Gastroesophageal sphincter (tissue), 4 donors: ENCODE measurements around the gene HADHB. TPM values are rescaled to one million over a fixed set of nuclear protein-coding genes. Genes with fewer than 3 reads are reported as not detected.
"Not testable (repeated sequence)": the region's sequence is repeated elsewhere in the genome, so short reads cannot be mapped to it uniquely, and the experiment has no call there.

Experiments used
- ATAC-seq: fragments of 150-250 bp; one replicate; pipeline ENCODE4 v1.9.1; 2016; ENCODE audit warnings: mild to moderate bottlenecking, moderate library complexity
- H3K27ac ChIP-seq, 4 donors: fragments of 200-600 bp; sonication (generic) in 3 of 4; 1 replicate in 3 of 4; 2 replicates in 1 of 4; pipeline ENCODE4 v1.5.1; 2016 to 2019
- H3K27me3 ChIP-seq: fragments of 200-600 bp; sonication (generic); one replicate; pipeline ENCODE4 v1.5.1; 2019
- H3K36me3 ChIP-seq, 2 donors: fragments of 200-600 bp; sonication (generic); one replicate each; pipeline ENCODE4 v1.5.1; 2019; ENCODE audit warnings: control low read depth in 1 of 2
- H3K4me1 ChIP-seq, 3 donors: fragments of 200-600 bp; sonication (generic); 1 replicate in 2 of 3; 2 replicates in 1 of 3; pipeline ENCODE4 v1.5.1; 2016 to 2019; ENCODE audit warnings: control low read depth in 2 of 3
- H3K4me3 ChIP-seq, 2 donors: fragments of 200-600 bp; sonication (generic); one replicate each; pipeline ENCODE4 v1.5.1; 2019; ENCODE audit warnings: mild to moderate bottlenecking in 1 of 2, moderate library complexity in 1 of 2
- H3K9me3 ChIP-seq, 3 donors: fragments of 200-600 bp; sonication (generic); one replicate each; pipeline ENCODE4 v1.5.1; 2017 to 2019; ENCODE audit warnings: control low read depth in 2 of 3
- CTCF ChIP-seq, 4 experiments: fragments of 200-600 bp in 2 of 4; fragments of 450-650 bp in 2 of 4; sonication (generic) in 1 of 4; IDR thresholded peaks; one replicate each; pipeline ENCODE4 v1.5.1; 2017 to 2019; ENCODE audit warnings: antibody characterized with exemption in 4 of 4, mild to moderate bottlenecking in 2 of 4, moderate library complexity in 2 of 4
- EP300 ChIP-seq: sonication (generic); formaldehyde crosslinking; IDR thresholded peaks from one replicate; pipeline ENCODE4 v1.6.1; 2017; ENCODE audit warnings: antibody characterized with exemption, mild to moderate bottlenecking
- POLR2A ChIP-seq, 2 donors: fragments of 450-650 bp; IDR thresholded peaks; one replicate each; pipeline ENCODE4 v1.6.1; 2017; ENCODE audit warnings: antibody characterized with exemption in 2 of 2, mild to moderate bottlenecking in 2 of 2, moderate library complexity in 1 of 2
- POLR2AphosphoS5 ChIP-seq: sonication (generic); formaldehyde crosslinking; IDR thresholded peaks from one replicate; pipeline ENCODE4 v1.6.1; 2017; ENCODE audit warnings: antibody characterized with exemption
- WGBS, 2 donors: methylation state at CpG; one replicate each; pipeline ENCODE4 v1.1.5; 2018; ENCODE audit warnings: low coverage in 1 of 2; 5-methylcytosine and 5-hydroxymethylcytosine counted together
- total RNA-seq, 4 donors: library from RNA; depleted of rRNA; stranded (reverse); fragments of >200 nt; gene quantifications; one replicate each; pipeline ENCODE4 v1.1.0, GENCODE V29; 2016

HADHB gene
- total RNA-seq, 4 donors from 2014 or later: 127 to 358 (median 218) TPM

- Histone ChIP-seq H3K36me3 (peaks cover 0 to 74% of the 10 kb centered on the region in 2 donors), H3K27me3 (no peaks in the 10 kb centered on the region), H3K4me1 (peaks cover under 1 to 14% (median 3%) of the 10 kb centered on the region in 3 donors), H3K9me3 (no peaks in the 10 kb centered on the region), H3K4me3 (no peak overlapping the region), H3K27ac (no peak overlapping the region)
- no peak for TF ChIP-seq EP300
- no peak for TF ChIP-seq POLR2A (IDR thresholded peaks at IDR 0.05)
- no peak for TF ChIP-seq POLR2AphosphoS5
- no peak for TF ChIP-seq CTCF (IDR thresholded peaks at IDR 0.05)
- WGBS, 2 donors: 88 to 93% methylated on average over 3 to 4 of the region's 4 CpGs
- ATAC-seq: no peak
Observed at GRCh38 chr2:26268213-26268612, 23.5 kb downstream of the HADHB start.

GRCh38 chr2:26268670-26269385 is 24.1 kb downstream of the HADHB start:
- peaks cover 6 to 20% (median 6%) of the 10 kb centered on the region in 3 donors for H3K4me1 ChIP-seq
- not testable (repeated sequence) for H3K4me3 ChIP-seq, ATAC-seq, H3K27me3 ChIP-seq, H3K9me3 ChIP-seq
- H3K27ac ChIP-seq: peak overlapping the region in 1 of 4 donors; percentile 19
- WGBS, 2 donors: 80 to 89% methylated on average over 10 of the region's 12 CpGs
- peaks cover 0 to 67% of the 10 kb centered on the region in 2 donors for H3K36me3 ChIP-seq

GRCh38 chr2:26269571-26270158 is 24.9 kb downstream of the HADHB start:
- Histone ChIP-seq H3K36me3 (peaks cover 0 to 59% of the 10 kb centered on the region in 2 donors), H3K9me3 (no peaks in the 10 kb centered on the region), H3K27ac (peak overlapping the region in 3 of 4 donors; percentile 3 to 19 (median 12)), H3K4me1 (peaks cover 6 to 29% (median 8%) of the 10 kb centered on the region in 3 donors), H3K4me3 (no peak overlapping the region), H3K27me3 (no peaks in the 10 kb centered on the region)
- no peak for ATAC-seq
- 86 to 92% methylated on average over 6 of the region's 6 CpGs for WGBS, 2 donors
- TF ChIP-seq EP300 (no peak), POLR2AphosphoS5 (no peak), POLR2A (IDR thresholded peaks at IDR 0.05) (no peak), CTCF (IDR thresholded peaks at IDR 0.05) (no peak)

GRCh38 chr2:26270373-26270772 is 25.6 kb downstream of the HADHB start:
- Histone ChIP-seq H3K27ac (peak overlapping the region in 2 of 4 donors; percentile 3 to 12), H3K36me3 (peaks cover 0 to 52% of the 10 kb centered on the region in 2 donors), H3K4me1 (peaks cover 13 to 36% (median 14%) of the 10 kb centered on the region in 3 donors), H3K27me3 (no peaks in the 10 kb centered on the region), H3K4me3 (no peak overlapping the region), H3K9me3 (no peaks in the 10 kb centered on the region)
- TF ChIP-seq EP300: no peak
- no peak for TF ChIP-seq CTCF (IDR thresholded peaks at IDR 0.05)
- TF ChIP-seq POLR2AphosphoS5: no peak
- TF ChIP-seq POLR2A (IDR thresholded peaks at IDR 0.05): no peak
- ATAC-seq: no peak

GRCh38 chr2:26273501-26273900 is 28.8 kb downstream of the HADHB start:
- Histone ChIP-seq H3K9me3 (no peaks in the 10 kb centered on the region), H3K36me3 (peaks cover 5 to 58% of the 10 kb centered on the region in 2 donors), H3K27ac (peak overlapping the region; percentile 60 to 87 (median 72)), H3K4me1 (peaks cover 14 to 38% (median 14%) of the 10 kb centered on the region in 3 donors), H3K27me3 (no peaks in the 10 kb centered on the region), H3K4me3 (no peak overlapping the region)
- no peak for TF ChIP-seq POLR2AphosphoS5
- no peak for TF ChIP-seq CTCF (IDR thresholded peaks at IDR 0.05)
- no peak for TF ChIP-seq POLR2A (IDR thresholded peaks at IDR 0.05)
- no peak for TF ChIP-seq EP300
- 63 to 89% methylated on average over 2 of the region's 2 CpGs for WGBS, 2 donors
- ATAC-seq: no peak
